IMR-90 (cell line): ENCODE data around the gene RPS6KA4. TPM values are rescaled to one million over a fixed set of nuclear protein-coding genes. Genes with fewer than 3 reads are reported as not detected.
A peak's percentile ranks its signal among the peaks of the same experiment; 100 is the strongest.

ENCODE experiments used
- ATAC-seq: fragments of 200-7000 bp; cut with Tn5 transposase; 2 replicates; pipeline ENCODE4 v1.9.1; 2020; ENCODE audit warnings: low read depth, mild to moderate bottlenecking, moderate library complexity
- BruUV-seq: library from RNA; stranded (reverse); fragments of 400-500 nt; replicated peaks from 2 replicates; lab custom pipeline; 2021; lab: Mats Ljungman, UMichigan
- CTCF ChIA-PET: fragments of 300-600 bp; formaldehyde crosslinking; extraction: SDS; loops from one replicate; lab custom pipeline; 2021; ENCODE audit warnings: antibody characterized with exemption; lab: Yijun Ruan, JAX
- POLR2A ChIA-PET: fragments of 300-600 bp; sonication (Branson Sonifier 250); formaldehyde crosslinking; loops from one replicate; lab custom pipeline; 2022; ENCODE audit warnings: antibody characterized with exemption; ENCODE audit not compliant: unreplicated experiment; lab: Charles Lee
- DNase-seq: peaks from one replicate; pipeline ENCODE4 v3.0.0; 2013
- H2AFZ ChIP-seq: replicated peaks from 2 replicates; pipeline ENCODE3; 2013; ENCODE audit warnings: low read length, mild to moderate bottlenecking; ENCODE audit not compliant: poor library complexity
- H2AK5ac ChIP-seq: 2 replicates; pipeline ENCODE4 v1.6.1; 2013; ENCODE audit warnings: low read depth, low read length, inconsistent platforms
- H2AK9ac ChIP-seq: replicated peaks from 2 replicates; pipeline ENCODE3; 2013; ENCODE audit warnings: mild to moderate bottlenecking, low read depth, low read length, moderate library complexity; ENCODE audit not compliant: poor library complexity
- H2BK120ac ChIP-seq: 2 replicates; pipeline ENCODE4 v1.6.1; 2013; ENCODE audit warnings: low read depth, low read length, inconsistent platforms
- H2BK15ac ChIP-seq: 3 replicates; pipeline ENCODE4 v1.6.1; 2013; ENCODE audit warnings: low read depth, low read length, inconsistent platforms
- H2BK20ac ChIP-seq: 2 replicates; pipeline ENCODE4 v1.6.1; 2013; ENCODE audit warnings: low read depth, mild to moderate bottlenecking, inconsistent platforms, low read length, moderate library complexity
- H2BK5ac ChIP-seq: 2 replicates; pipeline ENCODE4 v1.6.1; 2013; ENCODE audit warnings: mild to moderate bottlenecking, low read depth, low read length, inconsistent platforms; ENCODE audit not compliant: poor library complexity, severe bottlenecking
- H3K14ac ChIP-seq: replicated peaks from 2 replicates; pipeline ENCODE4 v1.6.1; 2013; ENCODE audit warnings: low read depth, low read length, inconsistent platforms
- H3K18ac ChIP-seq: 2 replicates; pipeline ENCODE4 v1.6.1; 2013; ENCODE audit warnings: low read depth, low read length, control low read depth
- H3K23ac ChIP-seq: 2 replicates; pipeline ENCODE4 v1.6.1; 2013; ENCODE audit warnings: low read depth, low read length, inconsistent platforms
- H3K27ac ChIP-seq: 2 replicates; pipeline ENCODE4 v1.5.1; 2013; ENCODE audit warnings: mild to moderate bottlenecking, control low read depth, low read length; ENCODE audit not compliant: insufficient read depth
- H3K27me3 ChIP-seq: 2 replicates; pipeline ENCODE4 v1.6.1; 2013; ENCODE audit warnings: low read length; ENCODE audit not compliant: control insufficient read depth, insufficient read depth
- H3K36me3 ChIP-seq: 2 replicates; pipeline ENCODE4 v1.6.1; 2013; ENCODE audit warnings: low read length, mixed read lengths; ENCODE audit not compliant: control insufficient read depth, insufficient read depth
- H3K4ac ChIP-seq: 2 replicates; pipeline ENCODE4 v1.6.1; 2013; ENCODE audit warnings: low read depth, low read length, inconsistent platforms
- H3K4me1 ChIP-seq: 2 replicates; pipeline ENCODE4 v1.6.1; 2013; ENCODE audit warnings: low read length, mixed read lengths; ENCODE audit not compliant: control insufficient read depth, insufficient read depth
- H3K4me2 ChIP-seq: 2 replicates; pipeline ENCODE4 v1.6.1; 2013; ENCODE audit warnings: low read depth, mild to moderate bottlenecking, control low read depth, low read length, moderate library complexity
- H3K4me3 ChIP-seq: 2 replicates; pipeline ENCODE4 v1.5.1; 2013; ENCODE audit warnings: low read depth, mild to moderate bottlenecking, control low read depth, low read length, moderate library complexity; ENCODE audit not compliant: insufficient read depth
- H3K56ac ChIP-seq: 2 replicates; pipeline ENCODE4 v1.6.1; 2013; ENCODE audit warnings: low read length, inconsistent platforms; ENCODE audit not compliant: insufficient read depth; ENCODE audit errors: extremely low read depth
- H3K79me1 ChIP-seq, 2 experiments: 2 replicates each; pipeline ENCODE4 v1.6.1; 2013; ENCODE audit warnings: low read length in 2 of 2, inconsistent platforms in 1 of 2, low read depth in 1 of 2
- H3K9ac ChIP-seq: 2 replicates; pipeline ENCODE4 v1.6.1; 2013; ENCODE audit warnings: low read depth, low read length, control low read depth
- H3K9me1 ChIP-seq: 2 replicates; pipeline ENCODE4 v1.6.1; 2013; ENCODE audit warnings: low read length, inconsistent platforms; ENCODE audit not compliant: insufficient read depth
- H3K9me3 ChIP-seq: 2 replicates; pipeline ENCODE4 v1.6.1; 2013; ENCODE audit warnings: low read length; ENCODE audit not compliant: control insufficient read depth, insufficient read depth
- H4K20me1 ChIP-seq: 2 replicates; pipeline ENCODE4 v1.6.1; 2013; ENCODE audit warnings: low read length, inconsistent platforms; ENCODE audit not compliant: insufficient read depth
- H4K5ac ChIP-seq: 2 replicates; pipeline ENCODE4 v1.6.1; 2013; ENCODE audit warnings: mild to moderate bottlenecking, low read depth, low read length, control low read depth
- H4K8ac ChIP-seq, 2 experiments: 2 replicates each; pipeline ENCODE4 v1.6.1; 2013; ENCODE audit warnings: low read depth in 2 of 2, low read length in 2 of 2, control low read depth in 1 of 2, inconsistent platforms in 1 of 2
- H4K91ac ChIP-seq: 2 replicates; pipeline ENCODE4 v1.6.1; 2013; ENCODE audit warnings: low read depth, low read length, inconsistent platforms; ENCODE audit not compliant: insufficient read depth
- BHLHE40 ChIP-seq: fragments of 150-350 bp; IDR thresholded peaks from 2 replicates; pipeline ENCODE4 v1.6.1; 2016; ENCODE audit warnings: mild to moderate bottlenecking, low read depth, low read length
- CEBPB ChIP-seq: IDR thresholded peaks from 2 replicates; pipeline ENCODE4 v1.6.1; 2012; ENCODE audit warnings: low read depth, low read length, improper control_type of control experiment
- CHD1 ChIP-seq: IDR thresholded peaks from 2 replicates; pipeline ENCODE4 v1.6.1; 2012; ENCODE audit warnings: low read depth, low read length, improper control_type of control experiment
- ELK1 ChIP-seq: fragments of 150-350 bp; IDR thresholded peaks from 2 replicates; pipeline ENCODE4 v1.6.1; 2016; ENCODE audit warnings: low read depth, mild to moderate bottlenecking, low read length, moderate library complexity, borderline replicate concordance
- FOS ChIP-seq: fragments of 150-350 bp; IDR thresholded peaks from 2 replicates; pipeline ENCODE4 v1.6.1; 2016; ENCODE audit warnings: low read depth, low read length
- MAFK ChIP-seq: IDR thresholded peaks from 2 replicates; pipeline ENCODE4 v1.6.1; 2012; ENCODE audit warnings: low read depth, low read length, improper control_type of control experiment
- MXI1 ChIP-seq: IDR thresholded peaks from 2 replicates; pipeline ENCODE4 v1.6.1; 2012; ENCODE audit warnings: low read depth, mild to moderate bottlenecking, low read length, moderate library complexity, borderline replicate concordance
- POLR2A ChIP-seq: IDR thresholded peaks from 2 replicates; pipeline ENCODE4 v1.6.1; 2012; ENCODE audit warnings: mild to moderate bottlenecking, low read depth, low read length
- RAD21 ChIP-seq: IDR thresholded peaks from 2 replicates; pipeline ENCODE4 v1.6.1; 2012; ENCODE audit warnings: low read length, improper control_type of control experiment
- RCOR1 ChIP-seq: IDR thresholded peaks from 2 replicates; pipeline ENCODE4 v1.6.1; 2012; ENCODE audit warnings: mild to moderate bottlenecking, low read length, improper control_type of control experiment; ENCODE audit not compliant: insufficient replicate concordance
- RFX5 ChIP-seq: IDR thresholded peaks from 2 replicates; pipeline ENCODE4 v1.8.0; 2012; ENCODE audit warnings: low read depth, mild to moderate bottlenecking, low read length, moderate library complexity
- SMC3 ChIP-seq: fragments of 150-350 bp; IDR thresholded peaks from 2 replicates; pipeline ENCODE4 v1.6.1; 2016; ENCODE audit warnings: low read depth, mild to moderate bottlenecking, antibody characterized with exemption, low read length, moderate library complexity
- USF2 ChIP-seq: fragments of 150-350 bp; IDR thresholded peaks from 2 replicates; pipeline ENCODE4 v1.6.1; 2017; ENCODE audit warnings: mild to moderate bottlenecking, antibody characterized with exemption, low read length, low read depth
- WGBS, 2 experiments: methylation state at CpG; one replicate each; pipeline versions ENCODE4 v1.1.5 to v1.1.7; 2013; ENCODE audit warnings: missing lambda C conversion rate in 2 of 2; ENCODE audit not compliant: insufficient read length in 1 of 2; ENCODE audit errors: extremely low coverage in 2 of 2; 5-methylcytosine and 5-hydroxymethylcytosine counted together
- dilution Hi-C: fragments of 300-500 bp; cut with HindIII; formaldehyde crosslinking; loops from one replicate; pipeline ENCODE4 v1.14.3; 2018; ENCODE audit warnings: low sequenced_read_pairs; ENCODE audit not compliant: unreplicated experiment
- in situ Hi-C: fragments of 300-500 bp; cut with MboI; formaldehyde crosslinking; loops from 3 replicates; pipeline ENCODE4 v1.14.3; 2019; ENCODE audit warnings: low sequenced_read_pairs, inconsistent platforms, mixed read lengths
- intact Hi-C: fragments of 100-400 bp; cut with micrococcal nuclease; formaldehyde crosslinking; loops from 2 replicates; pipeline ENCODE4 v1.10.0; 2022
- polyA plus RNA-seq, 3 experiments: library from polyadenylated mRNA; depleted of rRNA; stranded (reverse); fragments of >200 nt; gene quantifications; 2 replicates each; pipeline ENCODE4 v1.2.3, GENCODE V29; 2012; ENCODE audit warnings: low replicate concordance in 1 of 3
- total RNA-seq: library from RNA; depleted of rRNA; stranded (reverse); fragments of >200 nt; gene quantifications from 2 replicates; pipeline ENCODE4 v1.2.3, GENCODE V29; 2012
- TF ChIP-seq, protein P1 (sequence below): conservative IDR thresholded peaks from 2 replicates; pipeline ENCODE4 v1.5.1; 2012; ENCODE audit warnings: mild to moderate bottlenecking, low read depth, low read length, improper control_type of control experiment

RPS6KA4 gene
- total and polyA plus RNA-seq, 2 of the 4 experiments (the other 2 are of a cell fraction): 38.8 to 52.9 TPM

GRCh38 chr11:64359712-64360445 is 917 bp downstream of the RPS6KA4 start:
- intact Hi-C loops: loop anchor here (5.0 kb wide), 1 partner anchor 292 kb away; no protein-coding TSS in a partner anchor
- Histone ChIP-seq H3K18ac (no peak overlapping the region), H3K36me3 (peaks cover 26% of the 10 kb centered on the region), H3K4ac (peak overlapping the region; percentile 98; the same call in 1 of the 2 replicates), H2BK5ac (no peak overlapping the region), H4K8ac (peak overlapping the region; percentile 94 to 95; a peak in 2 of 4 replicates), H3K9me3 (no peaks in the 10 kb centered on the region), H3K4me2 (peak overlapping the region; percentile 96), H3K4me1 (peaks cover 25% of the 10 kb centered on the region), H2AK9ac (peak overlapping the region; percentile 100), H2BK15ac (no peak overlapping the region), H3K27me3 (no peaks in the 10 kb centered on the region), H2AK5ac (peak overlapping the region; percentile 94), H3K56ac (no peak overlapping the region), H3K4me3 (peak overlapping the region; percentile 98), H3K79me1 (peaks cover 6 to 66% of the 10 kb centered on the region in 2 experiments), H3K23ac (peak overlapping the region; percentile 74; the same call in 1 of the 2 replicates), H4K91ac (0 out of 2 replicates have a peak overlapping the region, but pooled peaks have one; percentile 90), H3K27ac (peak overlapping the region; percentile 88; the same call in 1 of the 2 replicates), H2BK20ac (no peak overlapping the region), H2BK120ac (no peak overlapping the region), H2AFZ (peak overlapping the region; percentile 99), H3K9me1 (peaks cover 18% of the 10 kb centered on the region), H4K20me1 (no peaks in the 10 kb centered on the region), H3K9ac (peak overlapping the region; percentile 94), H4K5ac (peak overlapping the region; percentile 22; the same call in 1 of the 2 replicates), H3K14ac (peak overlapping the region; percentile 90; the same call in 1 of the 2 replicates)
- ChIA-PET POLR2A (no interaction called here), CTCF (no interaction called here)
- in situ Hi-C loops: no loop called here
- WGBS, 2 experiments: 50% methylated on average over 20 of the region's 38 CpGs; no CpG with 5 or more reads in 1 of the 2 experiments
- ATAC-seq (no peak), DNase-seq (no peak)
- dilution Hi-C loops: no loop called here
- no TSS peak for BruUV-seq
- TF ChIP-seq FOS (no peak), POLR2A (no peak), CHD1 (no peak), ELK1 (no peak), MAFK (no peak), RCOR1 (no peak), MXI1 (no peak), CEBPB (no peak), RFX5 (no peak), RAD21 (no peak), USF2 (no peak), SMC3 (no peak), BHLHE40 (no peak)
- TF ChIP-seq, protein P1, sequence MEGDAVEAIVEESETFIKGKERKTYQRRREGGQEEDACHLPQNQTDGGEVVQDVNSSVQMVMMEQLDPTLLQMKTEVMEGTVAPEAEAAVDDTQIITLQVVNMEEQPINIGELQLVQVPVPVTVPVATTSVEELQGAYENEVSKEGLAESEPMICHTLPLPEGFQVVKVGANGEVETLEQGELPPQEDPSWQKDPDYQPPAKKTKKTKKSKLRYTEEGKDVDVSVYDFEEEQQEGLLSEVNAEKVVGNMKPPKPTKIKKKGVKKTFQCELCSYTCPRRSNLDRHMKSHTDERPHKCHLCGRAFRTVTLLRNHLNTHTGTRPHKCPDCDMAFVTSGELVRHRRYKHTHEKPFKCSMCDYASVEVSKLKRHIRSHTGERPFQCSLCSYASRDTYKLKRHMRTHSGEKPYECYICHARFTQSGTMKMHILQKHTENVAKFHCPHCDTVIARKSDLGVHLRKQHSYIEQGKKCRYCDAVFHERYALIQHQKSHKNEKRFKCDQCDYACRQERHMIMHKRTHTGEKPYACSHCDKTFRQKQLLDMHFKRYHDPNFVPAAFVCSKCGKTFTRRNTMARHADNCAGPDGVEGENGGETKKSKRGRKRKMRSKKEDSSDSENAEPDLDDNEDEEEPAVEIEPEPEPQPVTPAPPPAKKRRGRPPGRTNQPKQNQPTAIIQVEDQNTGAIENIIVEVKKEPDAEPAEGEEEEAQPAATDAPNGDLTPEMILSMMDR: no peak
